Activated CD4-positive, alpha-beta T cell treated with anti-CD3 and anti-CD28 coated beads, Interleukin-2, amount 10 ng/mL, durations not matched to agents 24 days and 14 days (primary cell): Measurements from ENCODE around the gene XPNPEP1. TPM values are rescaled to one million over a fixed set of nuclear protein-coding genes. Genes with fewer than 3 reads are reported as not detected.
A peak's percentile ranks its signal among the peaks of the same experiment; 100 is the strongest.

Source experiments
- DNase-seq: peaks from one replicate; pipeline ENCODE4 v3.0.0; 2022
- H3K27ac Mint-ChIP-seq: one replicate; pipeline ENCODE4 v1.8.0; 2022; ENCODE audit warnings: mild to moderate bottlenecking, mixed read lengths
- H3K27me3 Mint-ChIP-seq: one replicate; pipeline ENCODE4 v1.8.0; 2022; ENCODE audit warnings: mixed read lengths
- H3K36me3 Mint-ChIP-seq: one replicate; pipeline ENCODE4 v1.8.0; 2022; ENCODE audit warnings: low read depth, mild to moderate bottlenecking, mixed read lengths
- H3K4me1 Mint-ChIP-seq: one replicate; pipeline ENCODE4 v1.8.0; 2021; ENCODE audit warnings: mixed read lengths
- H3K4me3 Mint-ChIP-seq: one replicate; pipeline ENCODE4 v1.8.0; 2022; ENCODE audit warnings: mild to moderate bottlenecking, moderate library complexity, mixed read lengths
- H3K9me3 Mint-ChIP-seq: one replicate; pipeline ENCODE4 v1.8.0; 2021; ENCODE audit warnings: mixed read lengths
- intact Hi-C: fragments of 100-400 bp; cut with micrococcal nuclease; formaldehyde crosslinking; loops from one replicate; pipeline ENCODE4 v1.15.1; 2023
- total RNA-seq: library from RNA; stranded (reverse); gene quantifications from 2 replicates; pipeline ENCODE4 v1.2.3, GENCODE V29; 2022

The XPNPEP1 gene
- total RNA-seq, 1 donor from 2014 or later = 105 TPM

DNA sequence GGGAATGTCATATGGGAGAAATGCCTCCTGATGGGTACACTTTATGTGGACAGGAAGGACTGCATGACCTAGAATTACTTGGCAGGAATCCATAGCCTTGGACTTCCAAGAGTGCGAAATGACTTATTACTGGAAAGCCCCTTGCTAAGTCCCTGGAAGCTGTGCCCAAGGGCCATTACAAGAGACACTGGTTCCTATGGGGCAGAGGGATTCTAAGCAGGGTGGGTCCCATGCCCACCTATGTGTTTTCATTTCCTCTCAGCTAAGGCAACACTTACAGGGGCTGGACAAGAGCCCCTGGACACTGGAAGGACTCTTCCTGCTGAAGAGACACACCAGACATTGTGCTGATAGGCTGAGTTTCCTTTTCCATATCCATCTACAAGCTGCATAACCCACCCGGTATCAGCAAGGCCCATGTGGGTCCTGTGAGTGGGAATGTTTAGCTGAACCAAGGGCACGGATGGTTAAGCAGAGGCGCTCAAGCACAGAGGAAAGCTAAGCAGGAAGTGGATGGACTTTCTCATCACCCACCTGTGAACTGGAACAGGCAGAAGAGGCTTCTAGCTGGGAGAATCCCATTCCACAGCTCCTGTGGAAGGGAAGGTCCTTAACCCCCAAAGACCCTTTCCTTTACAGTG lies 56.2 kb downstream of the XPNPEP1 start:
- DNase-seq = no peak
- H3K36me3 Mint-ChIP-seq = peaks cover 74% of the 10 kb centered on the region
- no peak overlapping the region for H3K4me3 Mint-ChIP-seq
- H3K4me1 Mint-ChIP-seq = no peaks in the 10 kb centered on the region
- H3K27ac Mint-ChIP-seq = no peak overlapping the region
- intact Hi-C loops = no loop called here
- peaks cover 5% of the 10 kb centered on the region for H3K9me3 Mint-ChIP-seq
- no peaks in the 10 kb centered on the region for H3K27me3 Mint-ChIP-seq

DNA sequence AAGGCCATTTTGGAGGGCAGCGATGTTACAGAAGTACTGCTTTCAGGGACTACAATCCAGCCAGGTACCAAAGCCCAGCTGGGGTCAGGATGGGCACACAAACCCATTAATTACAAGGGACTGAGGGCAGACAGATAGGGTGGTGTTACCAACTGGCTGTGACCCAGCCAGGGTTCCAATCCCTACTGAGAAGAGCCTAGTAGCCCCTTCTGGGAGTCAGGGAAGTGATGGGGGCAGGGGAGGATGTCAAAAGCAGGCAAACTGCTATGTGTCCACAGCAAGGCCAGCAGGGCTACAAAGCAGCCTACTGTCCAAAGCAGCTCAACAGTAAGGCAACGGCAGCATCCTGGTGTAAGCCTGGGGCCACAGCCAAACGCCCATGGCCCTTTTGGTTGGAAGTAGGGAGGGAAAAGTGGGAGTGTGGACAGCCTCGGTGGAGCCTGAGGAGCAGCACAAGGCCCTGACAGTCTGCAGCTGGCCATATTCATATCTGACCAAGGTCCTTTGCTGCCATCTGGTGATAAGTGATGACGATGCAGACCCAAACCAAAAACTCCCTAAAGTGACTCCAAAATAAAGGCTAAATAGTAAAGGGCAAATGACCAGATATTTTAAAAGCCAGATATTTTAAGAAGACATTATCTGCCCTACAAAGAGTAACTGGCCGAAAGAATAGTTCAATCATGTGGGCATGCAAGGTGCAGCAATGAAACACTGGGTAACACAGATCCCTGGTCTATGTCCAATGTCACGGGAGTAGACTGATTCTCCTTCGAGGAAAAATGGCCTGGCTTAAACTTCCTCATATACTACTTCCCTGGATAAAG lies 56.9 kb downstream of the XPNPEP1 start:
- H3K27ac Mint-ChIP-seq = no peak overlapping the region
- H3K4me1 Mint-ChIP-seq = no peaks in the 10 kb centered on the region
- intact Hi-C loops = no loop called here
- H3K27me3 Mint-ChIP-seq = no peaks in the 10 kb centered on the region
- peaks cover 5% of the 10 kb centered on the region for H3K9me3 Mint-ChIP-seq
- no peak for DNase-seq
- H3K36me3 Mint-ChIP-seq = peaks cover 68% of the 10 kb centered on the region
- no peak overlapping the region for H3K4me3 Mint-ChIP-seq

DNA sequence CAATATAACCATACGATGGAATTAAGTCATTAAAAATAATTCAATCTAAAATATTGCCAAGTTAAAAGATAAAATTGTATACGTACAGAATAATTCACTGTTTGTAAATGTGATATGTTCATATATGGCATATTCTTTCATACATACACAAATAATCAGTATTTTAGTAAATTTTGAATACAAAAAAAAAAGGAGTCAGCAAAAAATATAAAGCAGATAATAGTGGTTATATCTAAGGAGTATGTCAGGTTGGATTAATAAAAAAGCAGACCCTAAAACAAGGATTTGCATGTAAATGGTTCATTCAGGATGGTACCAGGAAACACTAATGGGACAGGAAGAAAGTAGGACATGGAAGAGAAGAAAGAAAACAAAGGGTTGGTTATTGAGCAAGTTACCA lies 59.5 kb downstream of the XPNPEP1 start:
- Mint-ChIP-seq H3K36me3 (peaks cover 49% of the 10 kb centered on the region), H3K27me3 (no peaks in the 10 kb centered on the region), H3K9me3 (peaks cover 5% of the 10 kb centered on the region), H3K4me1 (peaks cover 7% of the 10 kb centered on the region), H3K4me3 (no peak overlapping the region), H3K27ac (no peak overlapping the region)
- DNase-seq = no peak
- intact Hi-C loops = no loop called here

DNA sequence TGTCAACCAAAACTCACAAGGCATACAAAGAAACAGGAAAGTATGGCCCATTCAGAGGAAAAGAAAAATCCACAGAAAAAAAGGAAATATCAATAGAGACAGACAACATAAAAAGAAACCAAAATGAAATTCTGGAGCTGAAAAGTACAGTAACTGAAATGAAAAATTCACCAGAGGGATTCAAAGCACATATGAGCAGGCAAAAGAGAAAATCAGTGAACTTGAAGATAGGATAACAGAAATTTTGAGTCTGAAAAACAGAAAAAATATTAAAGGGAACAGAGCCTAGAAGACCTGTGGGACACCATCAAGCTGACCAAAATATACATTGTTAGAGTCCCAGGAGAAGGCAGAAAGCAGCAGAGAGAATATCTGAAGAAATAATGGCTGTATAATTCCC lies 60.6 kb downstream of the XPNPEP1 start:
- H3K27me3 Mint-ChIP-seq = no peaks in the 10 kb centered on the region
- peaks cover 44% of the 10 kb centered on the region for H3K36me3 Mint-ChIP-seq

DNA sequence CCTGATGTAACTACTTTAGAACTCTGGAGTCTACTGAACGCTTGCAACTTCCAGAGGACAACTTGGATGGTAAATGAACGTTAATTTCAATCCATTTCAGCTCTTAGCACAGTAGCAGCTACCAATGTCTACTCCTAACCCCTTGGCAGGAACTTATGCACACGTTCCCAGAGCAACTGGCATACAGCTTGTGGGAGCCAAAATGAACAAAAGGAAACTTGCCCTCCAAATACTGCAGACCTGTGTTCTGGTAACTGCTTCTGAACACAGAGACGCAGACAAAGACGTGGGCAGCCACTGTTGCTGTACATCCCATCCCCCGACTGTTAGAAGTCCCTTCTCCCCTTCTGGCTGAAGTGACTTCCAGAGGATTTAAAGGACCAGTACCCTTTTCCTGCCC lies 61.3 kb downstream of the XPNPEP1 start:
- H3K27ac Mint-ChIP-seq = no peak overlapping the region
- H3K9me3 Mint-ChIP-seq = peaks cover 5% of the 10 kb centered on the region
- intact Hi-C loops = no loop called here
- no peak for DNase-seq
- H3K4me3 Mint-ChIP-seq = no peak overlapping the region
- H3K4me1 Mint-ChIP-seq = peaks cover 7% of the 10 kb centered on the region
- peaks cover 41% of the 10 kb centered on the region for H3K36me3 Mint-ChIP-seq
- no peaks in the 10 kb centered on the region for H3K27me3 Mint-ChIP-seq

More for the DNA sequence above, 60.6 kb downstream of the XPNPEP1 start:
- H3K4me1 Mint-ChIP-seq = peaks cover 7% of the 10 kb centered on the region
- no peak overlapping the region for H3K4me3 Mint-ChIP-seq
- DNase-seq = no peak
- intact Hi-C loops = no loop called here
- peaks cover 5% of the 10 kb centered on the region for H3K9me3 Mint-ChIP-seq
- no peak overlapping the region for H3K27ac Mint-ChIP-seq

DNA sequence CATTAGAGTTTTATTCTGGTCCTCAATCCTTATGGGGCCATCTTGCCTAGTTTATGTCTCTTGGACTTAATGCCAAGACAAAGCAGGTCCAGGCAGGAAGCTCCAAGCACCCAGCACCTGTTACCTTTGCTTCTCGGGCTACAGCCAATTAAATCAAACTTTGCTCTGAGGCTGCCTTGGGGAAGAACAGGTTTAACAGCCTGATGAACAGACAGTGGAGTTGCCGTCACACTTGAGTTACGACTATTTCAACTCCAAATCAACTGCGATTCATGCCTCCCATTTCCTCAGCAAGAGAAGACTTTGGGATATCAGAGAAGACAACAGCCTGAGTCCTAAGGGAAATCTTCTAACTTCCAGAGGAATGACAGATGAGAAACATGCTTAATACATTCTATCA lies 62.2 kb downstream of the XPNPEP1 start:
- DNase-seq = no peak
- peaks cover 5% of the 10 kb centered on the region for H3K9me3 Mint-ChIP-seq
- peaks cover 36% of the 10 kb centered on the region for H3K36me3 Mint-ChIP-seq
- peaks cover 7% of the 10 kb centered on the region for H3K4me1 Mint-ChIP-seq
- H3K27ac Mint-ChIP-seq = no peak overlapping the region
- no peak overlapping the region for H3K4me3 Mint-ChIP-seq
- H3K27me3 Mint-ChIP-seq = no peaks in the 10 kb centered on the region
- intact Hi-C loops = no loop called here

DNA sequence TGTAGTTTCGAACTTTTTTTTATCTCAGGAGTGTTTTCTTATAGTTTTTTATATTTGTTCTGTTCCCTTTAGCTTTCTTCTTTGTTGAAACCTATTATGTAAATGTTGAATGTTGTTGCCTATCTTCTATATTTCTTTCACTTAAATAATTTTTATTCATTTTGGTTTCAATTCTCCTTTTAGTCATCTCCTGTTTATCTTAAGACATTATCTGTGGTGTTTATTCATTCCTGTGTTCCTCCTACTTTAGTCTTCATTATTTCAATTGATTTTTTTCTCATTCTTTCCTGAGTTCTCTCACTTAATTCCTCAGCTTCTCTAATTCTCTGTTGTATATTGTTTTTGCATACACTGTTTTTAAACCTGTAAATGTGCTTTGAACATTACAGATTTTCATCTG lies 64.1 kb downstream of the XPNPEP1 start:
- no peaks in the 10 kb centered on the region for H3K27me3 Mint-ChIP-seq
- no peak overlapping the region for H3K27ac Mint-ChIP-seq
- DNase-seq = no peak
- no peak overlapping the region for H3K4me3 Mint-ChIP-seq
- intact Hi-C loops = no loop called here
- peaks cover 7% of the 10 kb centered on the region for H3K4me1 Mint-ChIP-seq
- H3K36me3 Mint-ChIP-seq = peaks cover 19% of the 10 kb centered on the region
- H3K9me3 Mint-ChIP-seq = peaks cover 5% of the 10 kb centered on the region

DNA sequence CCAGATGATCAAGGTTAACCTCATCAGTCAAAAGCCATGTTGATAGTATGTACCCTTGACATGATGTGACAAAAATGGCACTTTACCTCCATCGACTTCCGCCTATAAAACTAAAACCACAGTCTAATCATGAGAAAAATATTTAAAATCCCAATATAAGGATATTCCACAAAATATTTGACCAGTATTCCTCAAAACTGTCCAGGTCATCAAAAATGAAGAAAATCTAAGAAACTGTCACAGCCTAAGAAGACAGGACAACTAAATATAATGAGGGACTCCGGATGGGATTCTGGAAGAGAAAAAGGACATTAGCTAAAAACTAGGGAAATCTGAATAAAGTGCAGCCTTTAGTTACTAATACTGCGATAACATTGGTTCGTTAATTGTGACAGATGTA lies 67.6 kb downstream of the XPNPEP1 start:
- no peak for DNase-seq
- no peaks in the 10 kb centered on the region for H3K9me3 Mint-ChIP-seq
- no peak overlapping the region for H3K4me3 Mint-ChIP-seq
- no peaks in the 10 kb centered on the region for H3K36me3 Mint-ChIP-seq
- H3K27ac Mint-ChIP-seq = no peak overlapping the region
- H3K4me1 Mint-ChIP-seq = peaks cover 15% of the 10 kb centered on the region
- H3K27me3 Mint-ChIP-seq = no peaks in the 10 kb centered on the region
- intact Hi-C loops = no loop called here

DNA sequence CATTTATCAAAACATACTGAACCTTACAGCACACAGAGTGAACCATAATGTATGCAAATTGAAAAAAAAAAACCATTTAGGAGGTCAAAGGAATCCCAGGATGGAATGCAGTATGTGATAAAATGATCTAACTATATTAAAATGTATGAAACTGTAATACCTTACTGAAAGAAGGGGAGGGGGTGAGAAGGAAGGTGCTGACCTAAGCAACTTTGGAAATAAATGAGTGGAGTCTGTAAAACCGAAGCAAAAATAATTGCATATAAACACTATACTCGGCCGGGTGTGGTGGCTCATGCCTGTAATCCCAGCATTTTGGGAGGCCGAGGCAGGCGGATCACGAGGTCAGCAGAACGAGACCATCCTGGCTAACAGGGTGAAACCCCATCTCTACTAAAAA lies 69.4 kb downstream of the XPNPEP1 start:
- H3K27me3 Mint-ChIP-seq = peaks cover 1% of the 10 kb centered on the region
- H3K9me3 Mint-ChIP-seq = no peaks in the 10 kb centered on the region
- no peak overlapping the region for H3K27ac Mint-ChIP-seq
- H3K36me3 Mint-ChIP-seq = no peaks in the 10 kb centered on the region
- no peak for DNase-seq
- H3K4me3 Mint-ChIP-seq = no peak overlapping the region
- intact Hi-C loops = no loop called here
- peaks cover 7% of the 10 kb centered on the region for H3K4me1 Mint-ChIP-seq

DNA sequence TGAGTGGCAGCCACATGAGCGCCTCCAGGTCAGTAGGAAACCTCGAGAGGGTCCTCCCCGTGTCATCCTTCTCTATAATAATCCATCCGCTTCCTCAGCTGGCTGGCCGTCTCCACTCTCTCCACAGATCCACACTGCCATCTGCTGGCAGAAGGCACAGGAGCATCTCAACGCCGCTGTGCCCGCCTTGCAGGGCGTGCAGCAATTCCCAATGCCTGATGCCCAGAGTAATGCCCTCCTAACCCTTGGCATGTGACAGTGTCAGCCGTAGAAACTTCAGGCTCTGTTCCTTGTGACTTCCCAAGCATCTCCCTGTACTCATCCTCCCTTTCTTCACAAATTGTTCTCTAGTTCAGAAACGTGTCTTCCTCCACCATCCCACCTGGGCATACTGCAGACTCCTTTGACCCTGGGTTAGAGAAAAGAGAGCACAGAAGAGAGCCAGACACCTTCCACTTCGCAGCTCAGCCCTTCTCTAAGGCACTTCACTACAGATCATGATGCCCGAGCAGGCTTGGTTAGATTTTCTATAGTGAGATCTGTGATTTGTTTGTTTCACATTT lies 70.8 kb downstream of the XPNPEP1 start:
- H3K27me3 Mint-ChIP-seq = peaks cover 2% of the 10 kb centered on the region
- H3K27ac Mint-ChIP-seq = no peak overlapping the region
- DNase-seq = peak; percentile 92
- H3K9me3 Mint-ChIP-seq = no peaks in the 10 kb centered on the region
- no peaks in the 10 kb centered on the region for H3K36me3 Mint-ChIP-seq
- no peak overlapping the region for H3K4me3 Mint-ChIP-seq
- H3K4me1 Mint-ChIP-seq = peaks cover 7% of the 10 kb centered on the region
- intact Hi-C loops = no loop called here

DNA sequence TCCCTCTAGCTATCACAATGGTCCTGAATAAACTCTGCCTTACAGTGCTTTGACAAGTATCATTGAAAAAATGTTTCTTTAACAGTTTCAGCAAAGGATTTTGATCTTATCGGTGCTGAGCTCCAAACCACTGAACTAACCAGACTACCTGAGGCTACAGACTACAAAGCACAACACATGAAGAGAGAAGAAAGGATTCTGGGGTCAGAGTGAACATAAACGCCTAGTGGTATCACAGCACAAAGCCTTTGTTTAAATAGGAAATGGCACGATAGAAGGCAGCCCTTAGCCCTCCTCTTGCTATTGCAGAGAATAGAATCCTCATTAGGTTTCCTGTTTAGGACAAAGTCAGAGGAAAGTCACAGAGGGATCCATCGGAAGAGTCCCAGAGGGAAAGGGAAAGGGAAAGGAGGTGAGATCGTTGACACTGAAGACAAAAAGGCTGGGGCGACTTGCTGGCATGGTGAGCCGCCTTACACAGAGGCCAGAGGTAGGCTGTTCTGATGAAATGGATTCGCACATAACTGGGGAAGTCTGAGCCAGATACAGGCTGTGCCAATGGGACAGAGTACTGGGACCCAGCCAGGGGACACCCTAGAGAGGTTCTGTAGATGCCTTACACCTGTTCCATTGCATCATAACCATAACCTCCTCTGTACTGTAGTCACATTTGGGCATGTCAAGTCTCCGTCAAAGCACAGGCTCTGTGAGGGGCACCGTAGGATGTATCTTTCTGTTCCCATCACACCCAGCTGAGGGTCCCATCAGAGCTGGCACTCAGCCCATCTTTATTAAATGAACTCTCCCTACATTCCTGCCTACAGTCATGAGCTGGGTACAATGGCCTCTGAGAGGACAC lies 71.5 kb downstream of the XPNPEP1 start:
- peaks cover 7% of the 10 kb centered on the region for H3K4me1 Mint-ChIP-seq
- H3K36me3 Mint-ChIP-seq = no peaks in the 10 kb centered on the region
- no peak overlapping the region for H3K27ac Mint-ChIP-seq
- peaks cover 5% of the 10 kb centered on the region for H3K27me3 Mint-ChIP-seq
- no peaks in the 10 kb centered on the region for H3K9me3 Mint-ChIP-seq
- H3K4me3 Mint-ChIP-seq = no peak overlapping the region
- DNase-seq = no peak
- intact Hi-C loops = no loop called here

DNA sequence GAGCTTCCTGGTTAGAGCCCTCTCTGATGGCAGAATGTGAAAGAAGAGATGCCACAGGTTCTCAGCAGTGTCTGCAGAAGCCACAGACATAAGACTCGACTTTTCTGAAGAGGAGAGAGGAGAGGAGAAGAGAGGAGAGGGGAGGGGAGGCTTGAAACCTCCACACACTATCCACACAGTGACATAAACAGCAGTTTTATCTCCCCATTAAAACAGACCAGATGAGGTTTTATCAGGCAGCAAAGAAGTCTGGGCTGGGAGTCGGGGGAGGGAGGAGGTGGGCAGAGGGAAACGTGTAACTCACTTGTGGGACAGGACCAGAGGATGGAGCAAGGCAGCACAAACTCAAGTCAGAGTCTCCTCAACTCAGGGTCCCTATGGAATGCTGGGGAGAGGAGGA lies 76.5 kb downstream of the XPNPEP1 start:
- intact Hi-C loops = no loop called here
- H3K4me3 Mint-ChIP-seq = no peak overlapping the region

DNA sequence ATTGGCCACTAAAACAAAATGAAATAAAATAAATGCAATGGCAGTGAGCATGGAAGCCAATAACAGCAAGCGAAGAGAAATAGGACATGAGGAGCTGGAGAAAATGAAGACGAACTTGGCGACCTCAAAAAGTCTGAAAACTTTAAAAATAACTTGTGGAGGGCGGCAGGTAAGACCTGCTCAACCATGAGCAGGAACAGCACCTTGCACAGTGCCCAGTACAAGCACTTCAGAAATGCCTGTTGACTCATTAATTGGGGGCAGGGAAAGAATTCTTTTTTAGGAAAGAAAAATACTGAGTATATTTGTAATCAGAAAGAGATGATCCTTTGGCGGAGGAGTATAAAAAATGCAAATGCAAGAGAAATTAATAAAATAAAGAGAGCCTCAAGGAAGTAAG lies 78.0 kb downstream of the XPNPEP1 start:
- H3K4me1 Mint-ChIP-seq = no peaks in the 10 kb centered on the region
- no peak for DNase-seq
- H3K36me3 Mint-ChIP-seq = no peaks in the 10 kb centered on the region
- H3K9me3 Mint-ChIP-seq = no peaks in the 10 kb centered on the region
- peaks cover 16% of the 10 kb centered on the region for H3K27me3 Mint-ChIP-seq
- intact Hi-C loops = no loop called here
- H3K4me3 Mint-ChIP-seq = no peak overlapping the region
- H3K27ac Mint-ChIP-seq = no peak overlapping the region

More for the DNA sequence above, 76.5 kb downstream of the XPNPEP1 start:
- peaks cover 16% of the 10 kb centered on the region for H3K27me3 Mint-ChIP-seq
- H3K9me3 Mint-ChIP-seq = no peaks in the 10 kb centered on the region
- no peak for DNase-seq
- no peak overlapping the region for H3K27ac Mint-ChIP-seq
- H3K4me1 Mint-ChIP-seq = no peaks in the 10 kb centered on the region
- H3K36me3 Mint-ChIP-seq = no peaks in the 10 kb centered on the region
